PC-9 (cell line): ENCODE measurements around the gene OSCAR.
"Not testable (repeated sequence)": the region's sequence is repeated elsewhere in the genome, so short reads cannot be mapped to it uniquely, and the experiment has no call there.

Source experiments
- CTCF ChIP-seq: fragments of 200-600 bp; sonication (generic); conservative IDR thresholded peaks from 2 replicates; pipeline ENCODE4 v1.6.1; 2017; ENCODE audit warnings: mixed run types, antibody characterized with exemption, mild to moderate bottlenecking, moderate library complexity
- EZH2 ChIP-seq: fragments of 200-600 bp; sonication (generic); IDR thresholded peaks from 2 replicates; pipeline ENCODE4 v1.8.0; 2017; ENCODE audit warnings: antibody characterized with exemption, low read depth

DNA sequence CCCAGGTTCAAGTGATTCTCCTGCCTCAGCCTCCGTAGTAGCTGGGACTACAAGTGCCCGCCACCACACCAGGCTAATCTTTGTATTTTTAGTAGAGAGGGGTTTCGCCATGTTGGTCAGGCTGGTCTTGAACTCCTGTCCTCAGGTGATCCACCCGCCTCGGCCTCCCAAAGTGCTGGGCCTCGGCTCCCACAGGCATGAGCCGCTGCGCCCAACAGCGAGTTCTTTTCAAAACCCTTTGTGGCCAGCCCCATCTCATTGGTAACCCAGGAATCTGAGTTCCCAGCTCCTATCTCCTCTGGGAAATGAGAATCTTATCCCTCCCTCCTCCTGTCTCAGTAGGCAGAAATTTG, 724 bp downstream of the OSCAR start:
- TF ChIP-seq CTCF, EZH2: not testable (repeated sequence)
